ENCODE data around the gene RFX8. TPM values are rescaled to one million over a fixed set of nuclear protein-coding genes. Genes with fewer than 3 reads are reported as not detected.

The RFX8 gene
- total RNA-seq, 4 donors from 2014 or later: 1.4 to 6.9 (median 3.9) TPM

DNA sequence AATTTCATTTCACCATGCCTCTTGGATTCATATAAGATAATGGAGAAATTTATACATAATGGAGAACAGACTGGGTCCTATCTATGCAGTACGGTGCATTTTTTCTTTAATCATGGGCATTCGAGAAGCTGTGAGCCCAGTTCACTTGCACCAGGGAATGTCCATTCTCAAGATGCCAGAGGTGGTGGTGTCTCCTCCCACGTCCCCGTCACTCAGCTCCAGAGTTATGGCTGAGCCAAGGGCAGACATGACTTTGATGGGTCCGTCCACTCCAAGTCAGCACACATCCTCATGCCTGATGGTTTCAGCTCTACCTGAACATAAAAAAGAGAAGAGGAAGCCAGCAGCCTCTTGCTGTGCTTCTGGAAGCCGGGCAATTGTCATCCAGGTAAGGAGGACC lies 45.5 kb downstream of the RFX8 start:
- 89 to 91% methylated on average over 6 of the region's 6 CpGs for WGBS, 2 donors
- Histone ChIP-seq H3K36me3 (no peaks in the 10 kb centered on the region), H3K4me3 (no peak overlapping the region), H3K4me1 (no peaks in the 10 kb centered on the region), H3K27me3 (no peaks in the 10 kb centered on the region), H3K9me3 (no peaks in the 10 kb centered on the region), H3K27ac (no peak overlapping the region)
- DNase-seq (ENCODE audit: low spot score in 2 of 2): no peak
- TF ChIP-seq, protein P1, sequence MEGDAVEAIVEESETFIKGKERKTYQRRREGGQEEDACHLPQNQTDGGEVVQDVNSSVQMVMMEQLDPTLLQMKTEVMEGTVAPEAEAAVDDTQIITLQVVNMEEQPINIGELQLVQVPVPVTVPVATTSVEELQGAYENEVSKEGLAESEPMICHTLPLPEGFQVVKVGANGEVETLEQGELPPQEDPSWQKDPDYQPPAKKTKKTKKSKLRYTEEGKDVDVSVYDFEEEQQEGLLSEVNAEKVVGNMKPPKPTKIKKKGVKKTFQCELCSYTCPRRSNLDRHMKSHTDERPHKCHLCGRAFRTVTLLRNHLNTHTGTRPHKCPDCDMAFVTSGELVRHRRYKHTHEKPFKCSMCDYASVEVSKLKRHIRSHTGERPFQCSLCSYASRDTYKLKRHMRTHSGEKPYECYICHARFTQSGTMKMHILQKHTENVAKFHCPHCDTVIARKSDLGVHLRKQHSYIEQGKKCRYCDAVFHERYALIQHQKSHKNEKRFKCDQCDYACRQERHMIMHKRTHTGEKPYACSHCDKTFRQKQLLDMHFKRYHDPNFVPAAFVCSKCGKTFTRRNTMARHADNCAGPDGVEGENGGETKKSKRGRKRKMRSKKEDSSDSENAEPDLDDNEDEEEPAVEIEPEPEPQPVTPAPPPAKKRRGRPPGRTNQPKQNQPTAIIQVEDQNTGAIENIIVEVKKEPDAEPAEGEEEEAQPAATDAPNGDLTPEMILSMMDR (IDR thresholded peaks at IDR 0.05): no peak
- TF ChIP-seq EP300 (IDR thresholded peaks at IDR 0.05) (no peak), POLR2A (IDR thresholded peaks at IDR 0.05) (no peak)

DNA sequence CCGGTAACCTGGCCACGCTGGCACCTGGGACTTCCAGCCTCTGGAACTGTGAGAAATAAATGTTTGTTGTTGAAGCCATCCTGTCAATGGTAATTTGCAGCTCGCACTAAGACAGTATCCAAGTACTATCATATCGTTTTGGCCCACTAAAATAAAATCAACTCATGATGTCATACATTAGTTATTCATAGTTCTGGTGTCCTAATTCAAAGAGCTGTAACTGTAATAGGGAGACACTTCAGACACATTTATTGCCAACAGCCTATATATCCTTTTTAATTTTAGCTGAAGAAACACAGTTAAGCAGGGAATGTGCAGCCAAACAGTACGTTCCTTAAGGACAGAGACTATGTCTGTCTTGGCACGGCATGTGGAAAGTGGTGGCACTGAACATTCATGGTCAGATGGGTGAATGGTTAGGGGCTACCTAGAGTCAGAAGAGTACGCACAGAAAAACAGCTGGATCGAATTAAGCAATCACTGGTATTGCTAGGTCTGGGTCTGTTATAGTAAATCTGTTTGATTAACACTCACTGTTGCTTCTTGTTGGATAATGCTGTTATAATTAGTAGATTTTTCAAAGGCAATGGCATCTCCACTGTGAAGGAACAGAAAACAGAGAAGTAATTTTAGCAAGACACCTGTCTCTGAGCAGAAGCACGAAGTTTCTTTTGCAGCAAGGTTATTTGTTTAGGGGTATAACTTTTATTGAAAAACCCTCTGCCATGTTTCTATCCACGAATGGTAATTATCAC lies 46.3 kb downstream of the RFX8 start:
- 77 to 80% methylated on average over 10 of the region's 10 CpGs for WGBS, 2 donors
- Histone ChIP-seq H3K4me1 (no peaks in the 10 kb centered on the region), H3K9me3 (no peaks in the 10 kb centered on the region), H3K27me3 (no peaks in the 10 kb centered on the region), H3K36me3 (no peaks in the 10 kb centered on the region), H3K27ac (no peak overlapping the region), H3K4me3 (no peak overlapping the region)
- TF ChIP-seq POLR2A (IDR thresholded peaks at IDR 0.05) (no peak), EP300 (IDR thresholded peaks at IDR 0.05) (no peak)
- TF ChIP-seq, protein P1 (IDR thresholded peaks at IDR 0.05): no peak
- no peak for DNase-seq (ENCODE audit: low spot score in 2 of 2)

DNA sequence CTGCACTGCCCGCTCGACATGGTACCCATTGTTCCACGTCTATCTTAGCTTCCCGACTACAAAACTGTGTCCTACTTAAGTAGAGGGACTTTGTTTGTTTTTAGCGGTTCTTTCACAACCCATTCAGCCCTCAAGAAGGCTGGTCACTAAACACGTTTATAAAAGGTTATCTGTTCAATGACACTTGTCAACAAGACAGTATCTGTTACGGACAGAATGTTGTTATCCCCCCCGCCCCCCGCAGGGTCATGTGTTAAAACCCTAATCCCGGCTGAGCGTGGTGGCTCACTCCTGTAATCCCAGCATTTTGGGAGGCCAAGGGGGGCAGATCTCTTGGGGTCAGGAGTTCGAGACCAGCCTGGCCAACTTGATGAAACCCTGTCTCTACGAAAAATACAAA lies 47.2 kb downstream of the RFX8 start:
- WGBS, 2 donors: 87 to 89% methylated on average over 13 of the region's 13 CpGs
- Histone ChIP-seq H3K4me3 (no peak overlapping the region), H3K9me3 (no peaks in the 10 kb centered on the region), H3K4me1 (no peaks in the 10 kb centered on the region), H3K27me3 (no peaks in the 10 kb centered on the region), H3K27ac (no peak overlapping the region), H3K36me3 (no peaks in the 10 kb centered on the region)
- TF ChIP-seq EP300 (IDR thresholded peaks at IDR 0.05) (no peak), POLR2A (IDR thresholded peaks at IDR 0.05) (no peak)
- TF ChIP-seq, protein P1 (IDR thresholded peaks at IDR 0.05): no peak
- no peak for DNase-seq (ENCODE audit: low spot score in 2 of 2)

DNA sequence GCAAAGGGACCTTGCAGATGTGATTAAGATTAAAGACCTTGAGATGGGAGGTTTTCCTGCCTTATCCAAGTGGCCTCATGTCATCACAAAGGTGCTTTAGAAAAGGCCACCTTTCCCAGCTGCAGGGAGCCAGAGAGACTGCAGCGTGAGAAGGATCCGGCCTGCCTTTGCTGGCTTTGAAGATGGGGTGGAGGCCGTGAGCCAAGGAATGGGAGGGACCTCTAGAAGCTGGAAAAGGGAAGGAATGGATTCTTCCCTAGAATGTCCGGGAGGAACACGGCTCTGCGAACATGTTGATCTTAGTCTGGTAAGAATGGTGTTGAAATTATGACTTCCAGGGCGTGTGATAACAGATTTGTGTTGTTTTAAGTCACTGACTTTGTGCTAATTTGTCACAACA lies 47.7 kb downstream of the RFX8 start:
- H3K9me3 ChIP-seq: no peaks in the 10 kb centered on the region
- DNase-seq (ENCODE audit: low spot score in 2 of 2): no peak
- H3K27me3 ChIP-seq: no peaks in the 10 kb centered on the region
- H3K4me1 ChIP-seq: no peaks in the 10 kb centered on the region
- TF ChIP-seq, protein P1 (IDR thresholded peaks at IDR 0.05): no peak
- TF ChIP-seq POLR2A (IDR thresholded peaks at IDR 0.05) (no peak), EP300 (IDR thresholded peaks at IDR 0.05) (no peak)
- H3K4me3 ChIP-seq: no peak overlapping the region
- no peak overlapping the region for H3K27ac ChIP-seq
- H3K36me3 ChIP-seq: no peaks in the 10 kb centered on the region
- 88 to 91% methylated on average over 7 of the region's 7 CpGs for WGBS, 2 donors

DNA sequence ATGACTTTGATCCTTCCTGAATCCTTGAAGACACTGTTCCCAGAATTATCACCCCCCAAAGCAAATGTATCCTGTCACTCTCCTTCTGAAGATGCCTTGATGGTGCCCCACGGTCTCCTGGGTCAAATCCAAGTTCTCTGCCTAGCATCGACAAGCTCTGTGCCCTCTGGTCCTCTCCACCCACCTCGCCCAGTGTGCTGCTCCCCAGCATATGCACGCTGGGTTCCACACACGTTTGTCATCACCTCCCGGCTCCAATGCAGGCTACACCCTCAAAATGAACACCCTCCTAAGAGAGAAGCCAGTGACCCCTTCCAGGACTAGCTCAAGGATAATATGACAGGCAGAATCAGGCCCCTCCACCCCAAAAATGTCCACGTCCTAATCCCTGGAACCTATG lies 48.1 kb downstream of the RFX8 start:
- H3K27ac ChIP-seq: no peak overlapping the region
- H3K4me3 ChIP-seq: no peak overlapping the region
- no peaks in the 10 kb centered on the region for H3K36me3 ChIP-seq
- DNase-seq (ENCODE audit: low spot score in 2 of 2): no peak
- WGBS, 2 donors: 86 to 87% methylated on average over 7 of the region's 7 CpGs
- no peaks in the 10 kb centered on the region for H3K4me1 ChIP-seq
- TF ChIP-seq, protein P1 (IDR thresholded peaks at IDR 0.05): no peak
- TF ChIP-seq EP300 (IDR thresholded peaks at IDR 0.05): no peak
- TF ChIP-seq POLR2A (IDR thresholded peaks at IDR 0.05): no peak
- no peaks in the 10 kb centered on the region for H3K9me3 ChIP-seq
- H3K27me3 ChIP-seq: no peaks in the 10 kb centered on the region

All from tibial nerve (tissue), 4 donors.